Measurements from ENCODE around the gene SLC35D3.

Gene SLC35D3

GRCh38 chr6:136961848-136962247, 39.7 kb downstream of the SLC35D3 start:
- Histone ChIP-seq H3K4me3 (ENCODE audit: low read length) (no peak overlapping the region), H3K9me2 (replicated peaks; ENCODE audit: control insufficient read depth, low read length) (no peaks in the 10 kb centered on the region), H3K4me2 (ENCODE audit: low read length) (no peak overlapping the region), H3K36me3 (ENCODE audit: control insufficient read depth, low read length) (no peaks in the 10 kb centered on the region), H3K79me2 (ENCODE audit: control insufficient read depth, low read length) (no peaks in the 10 kb centered on the region), H3K9me3 (ENCODE audit: control insufficient read depth, insufficient read depth, low read length) (no peaks in the 10 kb centered on the region), H3K27me3 (ENCODE audit: control insufficient read depth, low read length) (no peaks in the 10 kb centered on the region), H3K27ac (ENCODE audit: low read depth, low read length) (no peak overlapping the region), H4K20me1 (ENCODE audit: control insufficient read depth, insufficient read depth, low read depth, low read length) (no peaks in the 10 kb centered on the region), H3K4me1 (ENCODE audit: control insufficient read depth, low read length) (peaks cover 6% of the 10 kb centered on the region), H3F3A (ENCODE audit: control insufficient read depth, insufficient read depth) (no peaks in the 10 kb centered on the region)
- TF ChIP-seq CTCF (IDR thresholded peaks at IDR 0.05; ENCODE audit: low read depth, low read length, poor library complexity, severe bottlenecking), result no peak
- no peak for TF ChIP-seq EZH2phosphoT487 (IDR thresholded peaks at IDR 0.05; ENCODE audit: borderline replicate concordance, low read length)

GRCh38 chr6:136962661-136963060, 40.6 kb downstream of the SLC35D3 start:
- H3K9me2 ChIP-seq (replicated peaks; ENCODE audit: control insufficient read depth, low read length), result no peaks in the 10 kb centered on the region
- H3K79me2 ChIP-seq (ENCODE audit: control insufficient read depth, low read length), result no peaks in the 10 kb centered on the region
- no peaks in the 10 kb centered on the region for H3K4me1 ChIP-seq (ENCODE audit: control insufficient read depth, low read length)
- no peak for TF ChIP-seq EZH2phosphoT487 (IDR thresholded peaks at IDR 0.05; ENCODE audit: borderline replicate concordance, low read length)
- TF ChIP-seq CTCF (IDR thresholded peaks at IDR 0.05; ENCODE audit: low read depth, low read length, poor library complexity, severe bottlenecking), result no peak
- no peaks in the 10 kb centered on the region for H3K36me3 ChIP-seq (ENCODE audit: control insufficient read depth, low read length)
- H3K4me3 ChIP-seq (ENCODE audit: low read length), result no peak overlapping the region
- H3K27me3 ChIP-seq (ENCODE audit: control insufficient read depth, low read length), result no peaks in the 10 kb centered on the region
- no peaks in the 10 kb centered on the region for H4K20me1 ChIP-seq (ENCODE audit: control insufficient read depth, insufficient read depth, low read depth, low read length)
- H3F3A ChIP-seq (ENCODE audit: control insufficient read depth, insufficient read depth), result no peaks in the 10 kb centered on the region
- no peaks in the 10 kb centered on the region for H3K9me3 ChIP-seq (ENCODE audit: control insufficient read depth, insufficient read depth, low read length)
- H3K4me2 ChIP-seq (ENCODE audit: low read length), result no peak overlapping the region
- no peak overlapping the region for H3K27ac ChIP-seq (ENCODE audit: low read depth, low read length)

- H3K27ac ChIP-seq (ENCODE audit: low read depth, low read length), result no peak overlapping the region
- no peaks in the 10 kb centered on the region for H3K36me3 ChIP-seq (ENCODE audit: control insufficient read depth, low read length)
- TF ChIP-seq EZH2phosphoT487 (IDR thresholded peaks at IDR 0.05; ENCODE audit: borderline replicate concordance, low read length) (no peak), CTCF (IDR thresholded peaks at IDR 0.05; ENCODE audit: low read depth, low read length, poor library complexity, severe bottlenecking) (no peak)
- no peaks in the 10 kb centered on the region for H3K27me3 ChIP-seq (ENCODE audit: control insufficient read depth, low read length)
- no peaks in the 10 kb centered on the region for H3F3A ChIP-seq (ENCODE audit: control insufficient read depth, insufficient read depth)
- H3K4me3 ChIP-seq (ENCODE audit: low read length), result no peak overlapping the region
- H3K9me2 ChIP-seq (replicated peaks; ENCODE audit: control insufficient read depth, low read length), result no peaks in the 10 kb centered on the region
- H3K9me3 ChIP-seq (ENCODE audit: control insufficient read depth, insufficient read depth, low read length), result no peaks in the 10 kb centered on the region
- no peak overlapping the region for H3K4me2 ChIP-seq (ENCODE audit: low read length)
- H4K20me1 ChIP-seq (ENCODE audit: control insufficient read depth, insufficient read depth, low read depth, low read length), result no peaks in the 10 kb centered on the region
- no peaks in the 10 kb centered on the region for H3K79me2 ChIP-seq (ENCODE audit: control insufficient read depth, low read length)
- no peaks in the 10 kb centered on the region for H3K4me1 ChIP-seq (ENCODE audit: control insufficient read depth, low read length)
Measured at GRCh38 chr6:136963259-136963658, 41.2 kb downstream of the SLC35D3 start.

DNA sequence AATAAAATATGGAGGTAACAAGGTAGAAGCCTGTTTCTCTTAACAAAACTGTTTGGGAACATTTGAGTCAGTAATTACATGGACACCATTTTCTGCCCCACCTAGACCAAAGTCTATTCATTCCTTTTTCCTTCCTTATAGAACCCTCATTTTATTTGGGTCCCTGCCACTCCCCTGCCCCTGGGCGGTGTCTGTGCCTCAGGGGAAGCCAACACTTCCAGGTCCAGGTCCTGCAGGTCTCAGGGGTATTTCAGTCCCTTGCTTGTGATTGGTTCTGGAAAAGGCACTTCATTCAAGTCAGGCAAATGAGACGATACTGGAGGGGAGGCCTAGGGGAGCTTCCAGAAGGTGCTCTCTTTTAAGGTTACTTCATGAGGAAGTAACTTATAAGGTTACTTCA, 42.3 kb downstream of the SLC35D3 start:
- H3K4me2 ChIP-seq (ENCODE audit: low read length), result no peak overlapping the region
- H3K4me3 ChIP-seq (ENCODE audit: low read length), result no peak overlapping the region
- H3K36me3 ChIP-seq (ENCODE audit: control insufficient read depth, low read length), result no peaks in the 10 kb centered on the region
- H3F3A ChIP-seq (ENCODE audit: control insufficient read depth, insufficient read depth), result no peaks in the 10 kb centered on the region
- no peaks in the 10 kb centered on the region for H3K9me3 ChIP-seq (ENCODE audit: control insufficient read depth, insufficient read depth, low read length)
- no peaks in the 10 kb centered on the region for H3K9me2 ChIP-seq (replicated peaks; ENCODE audit: control insufficient read depth, low read length)
- no peaks in the 10 kb centered on the region for H3K27me3 ChIP-seq (ENCODE audit: control insufficient read depth, low read length)
- H3K4me1 ChIP-seq (ENCODE audit: control insufficient read depth, low read length), result no peaks in the 10 kb centered on the region
- H4K20me1 ChIP-seq (ENCODE audit: control insufficient read depth, insufficient read depth, low read depth, low read length), result no peaks in the 10 kb centered on the region
- no peak for TF ChIP-seq EZH2phosphoT487 (IDR thresholded peaks at IDR 0.05; ENCODE audit: borderline replicate concordance, low read length)
- no peak for TF ChIP-seq CTCF (IDR thresholded peaks at IDR 0.05; ENCODE audit: low read depth, low read length, poor library complexity, severe bottlenecking)
- H3K27ac ChIP-seq (ENCODE audit: low read depth, low read length), result no peak overlapping the region
- H3K79me2 ChIP-seq (ENCODE audit: control insufficient read depth, low read length), result no peaks in the 10 kb centered on the region
